Heart left ventricle (tissue), 16 donors: ENCODE data around the gene ORC4. TPM values are rescaled to one million over a fixed set of nuclear protein-coding genes. Genes with fewer than 3 reads are reported as not detected.

Source experiments
- ATAC-seq, 4 donors: fragments of 200-7000 bp; cut with Tn5 transposase; one replicate each; pipeline ENCODE4 v1.9.1; 2020 to 2022; ENCODE audit warnings: moderate library complexity in 4 of 4, mild to moderate bottlenecking in 3 of 4, moderate number of reproducible peaks in 1 of 4
- DNase-seq, 5 donors: peaks; one replicate each; pipeline ENCODE4 v3.0.0-alpha.2; 2020
- H3K27ac ChIP-seq, 12 donors: fragments of 200-600 bp; sonication (generic) in 4 of 12; one replicate each; pipeline versions ENCODE4 v1.5.0 to v1.8.0; 2016 to 2022; ENCODE audit warnings: mild to moderate bottlenecking in 2 of 12
- H3K27me3 ChIP-seq, 9 donors: fragments of 200-600 bp; sonication (generic) in 2 of 9; one replicate each; pipeline versions ENCODE4 v1.5.1 to v1.8.0; 2016 to 2022; ENCODE audit warnings: mild to moderate bottlenecking in 3 of 9
- H3K36me3 ChIP-seq, 9 donors: fragments of 200-600 bp; sonication (generic) in 2 of 9; one replicate each; pipeline versions ENCODE4 v1.5.0 to v1.8.0; 2018 to 2022; ENCODE audit warnings: mild to moderate bottlenecking in 2 of 9
- H3K4me1 ChIP-seq, 12 donors: fragments of 200-600 bp; sonication (generic) in 4 of 12; one replicate each; pipeline versions ENCODE4 v1.5.0 to v1.8.0; 2016 to 2022; ENCODE audit warnings: mild to moderate bottlenecking in 3 of 12
- H3K4me3 ChIP-seq, 12 donors: fragments of 200-600 bp; sonication (generic) in 4 of 12; one replicate each; pipeline versions ENCODE4 v1.5.0 to v1.8.0; 2017 to 2022; ENCODE audit warnings: mild to moderate bottlenecking in 9 of 12, moderate library complexity in 4 of 12
- H3K9me3 ChIP-seq, 12 donors: fragments of 200-600 bp; sonication (generic) in 4 of 12; one replicate each; pipeline versions ENCODE4 v1.5.0 to v1.8.0; 2016 to 2022; ENCODE audit warnings: mild to moderate bottlenecking in 1 of 12
- CTCF ChIP-seq, 12 donors: fragments of 200-600 bp; sonication (generic) in 4 of 12; IDR thresholded peaks; one replicate each; pipeline versions ENCODE4 v1.5.0 to v1.8.0; 2018 to 2022; ENCODE audit warnings: antibody characterized with exemption in 12 of 12, mild to moderate bottlenecking in 5 of 12
- POLR2A ChIP-seq, 2 donors: fragments of 450-650 bp; IDR thresholded peaks; one replicate each; pipeline ENCODE4 v1.6.1; 2017; ENCODE audit warnings: antibody characterized with exemption in 2 of 2, mild to moderate bottlenecking in 2 of 2, moderate library complexity in 2 of 2
- WGBS, 4 donors: extraction: QIAGEN DNeasy Blood & Tissue Kit in 2 of 4; methylation state at CpG; one replicate each; pipeline versions ENCODE4 v1.1.5 to v1.1.7; 2013 to 2018; 5-methylcytosine and 5-hydroxymethylcytosine counted together
- intact Hi-C, 10 donors: fragments of 100-400 bp; cut with DNase I; formaldehyde crosslinking; loops; one replicate each; pipeline versions ENCODE4 v1.11.1 to v1.14.2; 2022
- long read RNA-seq, 3 donors: library from polyadenylated mRNA; unstranded; transcript quantifications; one replicate each; pipeline ENCODE4 v2.0.0, GENCODE V29; 2020 to 2021
- polyA plus RNA-seq, 2 donors: library from polyadenylated mRNA; stranded (reverse); fragments of 200-250 nt; gene quantifications; one replicate each; pipeline ENCODE4 v1.2.3, GENCODE V29; 2013
- total RNA-seq, 9 donors: library from RNA; depleted of rRNA in 2 of 9; stranded (reverse); fragments of >200 nt in 2 of 9; fragmentation: NEBNext Ultra II Directional in 3 of 9; extraction: Animal tissue kit (Norgen Biotek cat#: 25700) in 3 of 9; gene quantifications; one replicate each; pipeline versions ENCODE4 v1.1.0 to v1.2.4, GENCODE V29; 2016 to 2023
- donor health status: ischemic (EF 13 %, LVEDD 7.1; RV severe dilation, severe dysfunction).
- donor health status: healthy with polysubstance abuse.
- donor health status: DM: no; HTN: yes; CAD: no.
- donor health status: DM: no; HTN: no; CAD: no.
- donor health status: ischemic (EF 25% LVEDD 6.9; RV normal size, moderate dysfunction).
- donor health status: ischemic (EF 25% LVEDD 5.7; RV mildly dilated, moderate dysfunction).
- donor health status: healthy.
- donor health status: DM: yes; HTN: yes; CAD: no.
- donor health status: ischemic (EF 35%, LVEDD 5.7; RV mildly dilated, moderate dysfunction).
- donor health status: nonischemic (EF 11% LVEDD 7.7; RV severe dilation, severe dysfunction).
- donor health status: DM: yes; HTN: yes; CAD: no.
- donor health status: PGD.
- donor health status: ischemic (EF 29% LVEDD 5.4; RV normal size, mild dysfunction).
- donor health status: nonischemic (EF 23%, LVEDD 6.1; RV moderate dilation, normal function).

ORC4 gene
- total RNA-seq (10 to 100 TPM; 33.4 to 64.7 (median 44.1) TPM), polyA plus RNA-seq (10 to 100 TPM in 1 of 2 donors, 1 to 10 TPM in 1; 7.5 to 29.5 TPM)
- long read RNA-seq, donor 1, full-length matches to known transcripts = 28 of 37 reads
- long read RNA-seq, donor 1, partial matches to known transcripts = 3 of 37 reads
- long read RNA-seq, donor 1, other reads (novel, unspliced or antisense) = 6 of 37 reads
- long read RNA-seq, donor 2, full-length matches to known transcripts = 84 of 106 reads
- long read RNA-seq, donor 2, partial matches to known transcripts = 2 of 106 reads
- long read RNA-seq, donor 2, other reads (novel, unspliced or antisense) = 20 of 106 reads
- long read RNA-seq, donor 3, full-length matches to known transcripts = 17 of 23 reads
- long read RNA-seq, donor 3, partial matches to known transcripts = 3 of 23 reads
- long read RNA-seq, donor 3, other reads (novel, unspliced or antisense) = 3 of 23 reads

- Histone ChIP-seq H3K4me3 (peak within 1 kb of the TSS; percentile 73 to 94 (median 84)), H3K4me1 (peaks cover 3 to 50% (median 34%) of the 10 kb centered on the region in 12 donors), H3K9me3 (no peaks in the 10 kb centered on the region), H3K27ac (peak within 1 kb of the TSS; percentile 61 to 98 (median 93)), H3K27me3 (no peaks in the 10 kb centered on the region), H3K36me3 (peaks cover 0 to 5% (median 0%) of the 10 kb centered on the region in 9 donors)
- peak in 1 of 2 donors; percentile 54 for TF ChIP-seq POLR2A (IDR thresholded peaks at IDR 0.05)
- peak in 10 of 12 donors; percentile 3 to 57 (median 34) for TF ChIP-seq CTCF (IDR thresholded peaks at IDR 0.05)
- 0% methylated on average over 50 to 52 of the region's 52 CpGs for WGBS, 4 donors
- intact Hi-C loops = loop anchor here in 3 of 10 donors (10.0 kb wide), 3 partner anchors 176 to 1564 kb away; partner anchors contain the start of genes ACVR2A (in 1 of the 3), EPC2 (in 1 of the 3) and MMADHC (in 1 of the 3)
- ATAC-seq (peak; percentile 98 to 99 (median 98)), DNase-seq (peak; percentile 97 to 99 (median 99))
Measured at GRCh38 chr2:148020111-148021058, at the start of gene ORC4. Gene ORC4 (minus strand): TSS chr2:148020737. CDS start chr2:147975958, 44,779 bp downstream.

GRCh38 chr2:148067801-148068200 is 47.3 kb upstream of the ORC4 start:
- DNase-seq (no peak), ATAC-seq (peak in 1 of 4 donors; percentile 41)
- TF ChIP-seq CTCF (IDR thresholded peaks at IDR 0.05) (no peak), POLR2A (IDR thresholded peaks at IDR 0.05) (no peak)
- no peak overlapping the region for H3K4me3 ChIP-seq
- no peaks in the 10 kb centered on the region for H3K36me3 ChIP-seq
- intact Hi-C loops = no loop called here
- H3K27ac ChIP-seq = no peak overlapping the region
- no peaks in the 10 kb centered on the region for H3K9me3 ChIP-seq
- H3K4me1 ChIP-seq = peaks cover 0 to 7% (median 0%) of the 10 kb centered on the region in 12 donors
- no peaks in the 10 kb centered on the region for H3K27me3 ChIP-seq
- WGBS, 4 donors = 67 to 94% (median 78%) methylated on average over 1 of the region's 1 CpG

- Histone ChIP-seq H3K27ac (no peak overlapping the region), H3K36me3 (no peaks in the 10 kb centered on the region), H3K9me3 (no peaks in the 10 kb centered on the region), H3K27me3 (no peaks in the 10 kb centered on the region), H3K4me3 (no peak overlapping the region), H3K4me1 (peaks cover 0 to 7% (median 0%) of the 10 kb centered on the region in 12 donors)
- DNase-seq = no peak
- WGBS, 4 donors = 83 to 94% (median 91%) methylated on average over 6 of the region's 6 CpGs
- TF ChIP-seq POLR2A (IDR thresholded peaks at IDR 0.05) (no peak), CTCF (IDR thresholded peaks at IDR 0.05) (no peak)
- intact Hi-C loops = no loop called here
- ATAC-seq = no peak
Measured at GRCh38 chr2:148065936-148066335, 45.4 kb upstream of the ORC4 start.
